Esophagus squamous epithelium (tissue), 4 donors: ENCODE measurements around the gene TPSAB1.
"Not testable (repeated sequence)": the region's sequence is repeated elsewhere in the genome, so short reads cannot be mapped to it uniquely, and the experiment has no call there.

Source experiments
- POLR2A ChIP-seq, 4 donors: fragments of 450-650 bp; IDR thresholded peaks; one replicate each; pipeline ENCODE4 v1.6.1; 2017; ENCODE audit warnings: antibody characterized with exemption in 4 of 4, mild to moderate bottlenecking in 4 of 4, moderate library complexity in 3 of 4
- TF ChIP-seq, protein P1 (sequence below), 6 experiments: fragments of 450-650 bp in 4 of 6; fragments of 200-600 bp in 2 of 6; sonication (generic) in 2 of 6; IDR thresholded peaks; one replicate each; pipeline ENCODE4 v1.5.1; 2016 to 2019; ENCODE audit warnings: antibody characterized with exemption in 6 of 6, mild to moderate bottlenecking in 4 of 6, moderate library complexity in 4 of 6

DNA sequence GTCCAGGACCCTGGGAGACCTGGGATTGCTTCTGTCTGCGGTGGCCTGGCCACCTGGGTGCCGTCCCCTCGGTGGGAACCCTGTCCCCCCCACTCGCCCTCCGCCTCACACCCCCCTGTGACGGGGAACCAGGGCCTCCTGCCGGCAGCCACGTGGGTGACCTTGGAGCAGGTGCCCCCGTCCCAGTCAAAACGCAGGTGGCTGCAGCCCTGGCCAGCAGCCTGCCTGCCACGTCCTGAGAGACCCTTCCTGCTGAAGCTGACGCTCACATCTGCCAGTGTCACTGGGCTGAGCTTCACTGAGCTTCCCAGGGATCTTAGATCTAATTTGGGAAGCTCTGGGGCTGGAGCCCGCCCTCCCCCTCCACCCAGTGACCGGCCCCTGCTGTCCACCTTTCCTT is 13.8 kb upstream of the TPSAB1 start:
- TF ChIP-seq, protein P1, sequence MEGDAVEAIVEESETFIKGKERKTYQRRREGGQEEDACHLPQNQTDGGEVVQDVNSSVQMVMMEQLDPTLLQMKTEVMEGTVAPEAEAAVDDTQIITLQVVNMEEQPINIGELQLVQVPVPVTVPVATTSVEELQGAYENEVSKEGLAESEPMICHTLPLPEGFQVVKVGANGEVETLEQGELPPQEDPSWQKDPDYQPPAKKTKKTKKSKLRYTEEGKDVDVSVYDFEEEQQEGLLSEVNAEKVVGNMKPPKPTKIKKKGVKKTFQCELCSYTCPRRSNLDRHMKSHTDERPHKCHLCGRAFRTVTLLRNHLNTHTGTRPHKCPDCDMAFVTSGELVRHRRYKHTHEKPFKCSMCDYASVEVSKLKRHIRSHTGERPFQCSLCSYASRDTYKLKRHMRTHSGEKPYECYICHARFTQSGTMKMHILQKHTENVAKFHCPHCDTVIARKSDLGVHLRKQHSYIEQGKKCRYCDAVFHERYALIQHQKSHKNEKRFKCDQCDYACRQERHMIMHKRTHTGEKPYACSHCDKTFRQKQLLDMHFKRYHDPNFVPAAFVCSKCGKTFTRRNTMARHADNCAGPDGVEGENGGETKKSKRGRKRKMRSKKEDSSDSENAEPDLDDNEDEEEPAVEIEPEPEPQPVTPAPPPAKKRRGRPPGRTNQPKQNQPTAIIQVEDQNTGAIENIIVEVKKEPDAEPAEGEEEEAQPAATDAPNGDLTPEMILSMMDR (IDR thresholded peaks at IDR 0.05): not testable (repeated sequence)
- not testable (repeated sequence) for TF ChIP-seq POLR2A (IDR thresholded peaks at IDR 0.05)
